HCT116 (cell line): ENCODE data around the gene HOXD3. TPM values are rescaled to one million over a fixed set of nuclear protein-coding genes. Genes with fewer than 3 reads are reported as not detected.

Experiments used
- ATAC-seq: fragments of 200-7000 bp; cut with Tn5 transposase; 2 replicates; pipeline ENCODE4 v1.9.1; 2020; ENCODE audit warnings: mild to moderate bottlenecking, moderate library complexity
- BruUV-seq: library from RNA; stranded (reverse); fragments of 400-500 nt; replicated peaks from 2 replicates; lab custom pipeline; 2021; lab: Mats Ljungman, UMichigan
- CTCF ChIA-PET: fragments of 300-600 bp; sonication (Branson Sonifier 250); formaldehyde crosslinking; loops from one replicate; lab custom pipeline; 2021; ENCODE audit warnings: antibody characterized with exemption; lab: Charles Lee
- POLR2A ChIA-PET: fragments of 300-600, 350-600 bp; sonication (Branson Sonifier 250); formaldehyde crosslinking; loops from one replicate; lab custom pipeline; 2021; ENCODE audit warnings: antibody characterized with exemption; lab: Charles Lee
- RAD21 ChIA-PET, 2 experiments: fragments of 300-600 bp; sonication (Branson Sonifier 250); formaldehyde crosslinking; loops; one replicate each; lab custom pipeline; 2023; ENCODE audit warnings: low total read pairs in 2 of 2; ENCODE audit not compliant: uncharacterized antibody in 2 of 2, unreplicated experiment in 2 of 2, low non-redundant PET in 1 of 2; lab: Charles Lee
- DNase-seq: peaks from one replicate; pipeline ENCODE4 v3.0.0-alpha.2; 2010; ENCODE audit warnings: low read depth, low spot score
- H2AFZ ChIP-seq: fragments of 200-600 bp; shearing (Covaris generic), sonication (generic); 2 replicates; pipeline ENCODE4 v1.6.1; 2017; ENCODE audit warnings: low read depth, mixed run types, mixed read lengths, antibody characterized with exemption, low read length; ENCODE audit not compliant: poor library complexity, severe bottlenecking
- H3K27ac ChIP-seq: 2 replicates; pipeline ENCODE4 v1.5.1; 2012; ENCODE audit warnings: low read depth, low read length
- H3K27me3 ChIP-seq: fragments of 200-600 bp; sonication (generic); 2 replicates; pipeline ENCODE4 v1.6.1; 2016; ENCODE audit warnings: mixed run types, low read length, mixed read lengths; ENCODE audit not compliant: insufficient read depth
- H3K36me3 ChIP-seq, 2 experiments: fragments of 200-500 bp in 1 of 2; fragments of 200-600 bp in 1 of 2; sonication (Bioruptor generic) in 1 of 2; sonication (generic) in 1 of 2; 2 replicates each; pipeline versions ENCODE4 v1.5.1 to v1.6.1; 2014 to 2016; ENCODE audit warnings: low read length in 2 of 2, inconsistent platforms in 1 of 2, mixed read lengths in 1 of 2, mixed run types in 1 of 2; ENCODE audit not compliant: insufficient read depth in 2 of 2, control insufficient read depth in 1 of 2
- H3K4me1 ChIP-seq, 2 experiments: fragments of 200-600 bp in 1 of 2; sonication (generic) in 1 of 2; 2 replicates each; pipeline versions ENCODE4 v1.5.1 to v1.6.1; 2012 to 2017; ENCODE audit warnings: low read length in 2 of 2, inconsistent platforms in 1 of 2, mild to moderate bottlenecking in 1 of 2, mixed read lengths in 1 of 2, mixed run types in 1 of 2, moderate library complexity in 1 of 2; ENCODE audit not compliant: insufficient read depth in 2 of 2, control insufficient read depth in 1 of 2
- H3K4me2 ChIP-seq: fragments of 200-600 bp; sonication (generic); 2 replicates; pipeline ENCODE4 v1.6.1; 2017; ENCODE audit warnings: mixed run types, low read length, mixed read lengths
- H3K4me3 ChIP-seq, 2 experiments: fragments of 200-600 bp in 1 of 2; sonication (generic) in 1 of 2; replicated peaks in 1 of 2; 2 replicates each; pipeline ENCODE4 v1.5.1; 2011 to 2016; ENCODE audit warnings: low read length in 2 of 2, control low read depth in 1 of 2, low read depth in 1 of 2, mild to moderate bottlenecking in 1 of 2, mixed read lengths in 1 of 2, mixed run types in 1 of 2
- H3K79me2 ChIP-seq: fragments of 200-600 bp; sonication (generic); 2 replicates; pipeline ENCODE4 v1.6.1; 2017; ENCODE audit warnings: mild to moderate bottlenecking, mixed run types, low read length, moderate library complexity, mixed read lengths; ENCODE audit not compliant: insufficient read depth
- H3K9ac ChIP-seq: fragments of 200-600 bp; sonication (generic); 2 replicates; pipeline ENCODE4 v1.6.1; 2016; ENCODE audit warnings: low read length, mixed read lengths
- H3K9me2 ChIP-seq: fragments of 200-600 bp; sonication (generic), shearing (Covaris generic); 2 replicates; pipeline ENCODE4 v1.6.1; 2017; ENCODE audit warnings: mixed run types, mild to moderate bottlenecking, moderate library complexity; ENCODE audit not compliant: insufficient read depth
- H3K9me3 ChIP-seq, 2 experiments: fragments of 200-500 bp in 1 of 2; fragments of 200-600 bp in 1 of 2; sonication (Bioruptor generic) in 1 of 2; sonication (generic) in 1 of 2; 2 replicates each; pipeline ENCODE4 v1.6.1; 2014 to 2017; ENCODE audit warnings: low read length in 2 of 2, mixed read lengths in 2 of 2, inconsistent platforms in 1 of 2, low read depth in 1 of 2, mild to moderate bottlenecking in 1 of 2, mixed run types in 1 of 2, moderate library complexity in 1 of 2; ENCODE audit not compliant: control insufficient read depth in 1 of 2, insufficient read depth in 1 of 2
- H4K20me1 ChIP-seq: fragments of 200-600 bp; sonication (generic), shearing (Covaris generic); 2 replicates; pipeline ENCODE4 v1.6.1; 2017; ENCODE audit warnings: mixed run types, mild to moderate bottlenecking, moderate library complexity; ENCODE audit not compliant: insufficient read depth
- EZH2phosphoT487 ChIP-seq: fragments of 200-600 bp; IDR thresholded peaks from 2 replicates; pipeline ENCODE4 v1.6.1; 2018; ENCODE audit warnings: antibody characterized with exemption, borderline replicate concordance
- FOSL1 ChIP-seq: IDR thresholded peaks from 2 replicates; pipeline ENCODE4 v1.6.1; 2012; ENCODE audit warnings: low read depth
- POLR2A ChIP-seq: IDR thresholded peaks from 2 replicates; pipeline ENCODE4 v1.7.0; 2011; ENCODE audit warnings: borderline replicate concordance; ENCODE audit not compliant: insufficient read depth, insufficient read length; ENCODE audit errors: extremely low read depth
- RAD21 ChIP-seq: IDR thresholded peaks from 2 replicates; pipeline ENCODE4 v1.6.1; 2012; ENCODE audit warnings: low read depth, mild to moderate bottlenecking
- SIN3A ChIP-seq: IDR thresholded peaks from 2 replicates; pipeline ENCODE4 v1.6.1; 2012; ENCODE audit warnings: low read depth
- SP1 ChIP-seq: IDR thresholded peaks from 2 replicates; pipeline ENCODE4 v1.6.1; 2012; ENCODE audit warnings: low read depth
- TCF7L2 ChIP-seq: IDR thresholded peaks from 2 replicates; pipeline ENCODE4 v1.7.0; 2011; ENCODE audit warnings: borderline replicate concordance, inconsistent platforms; ENCODE audit not compliant: insufficient read depth, insufficient read length; ENCODE audit errors: extremely low read depth
- intact Hi-C: fragments of 100-400 bp; cut with micrococcal nuclease; formaldehyde crosslinking; loops from 2 replicates; pipeline ENCODE4 v1.10.0; 2022
- total RNA-seq: library from RNA; stranded (reverse); gene quantifications from one replicate; pipeline ENCODE4 v1.2.1, GENCODE V29; 2021; ENCODE audit not compliant: unreplicated experiment
- TF ChIP-seq, protein P1 (sequence below): IDR thresholded peaks from 2 replicates; pipeline ENCODE4 v1.6.1; 2011; ENCODE audit warnings: mild to moderate bottlenecking, low read length, moderate library complexity; ENCODE audit not compliant: insufficient replicate concordance; ENCODE audit errors: extremely low read depth
- TF ChIP-seq, protein P2 (sequence below): IDR thresholded peaks from 2 replicates; pipeline ENCODE4 v1.6.1; 2012
- TF ChIP-seq, protein P3 (sequence below), 3 experiments: fragments of 200-600 bp in 1 of 3; sonication (generic) in 1 of 3; IDR thresholded peaks in 2 of 3; conservative IDR thresholded peaks in 1 of 3; 2 replicates each; pipeline ENCODE4 v1.5.1; 2012 to 2017; ENCODE audit warnings: low read depth in 2 of 3, low read length in 2 of 3, antibody characterized with exemption in 1 of 3, borderline replicate concordance in 1 of 3, control low read depth in 1 of 3, mild to moderate bottlenecking in 1 of 3, mixed read lengths in 1 of 3, mixed run types in 1 of 3, moderate library complexity in 1 of 3; ENCODE audit not compliant: insufficient read depth in 1 of 3
- TF ChIP-seq, protein P4 (sequence below): IDR thresholded peaks from 2 replicates; pipeline ENCODE4 v1.6.1; 2012
- TF ChIP-seq, protein P5 (sequence below): IDR thresholded peaks from 2 replicates; pipeline ENCODE4 v1.6.1; 2012; ENCODE audit warnings: low read depth

The HOXD3 gene
- total RNA-seq, 1 experiment from 2014 or later: 1.4 TPM

DNA sequence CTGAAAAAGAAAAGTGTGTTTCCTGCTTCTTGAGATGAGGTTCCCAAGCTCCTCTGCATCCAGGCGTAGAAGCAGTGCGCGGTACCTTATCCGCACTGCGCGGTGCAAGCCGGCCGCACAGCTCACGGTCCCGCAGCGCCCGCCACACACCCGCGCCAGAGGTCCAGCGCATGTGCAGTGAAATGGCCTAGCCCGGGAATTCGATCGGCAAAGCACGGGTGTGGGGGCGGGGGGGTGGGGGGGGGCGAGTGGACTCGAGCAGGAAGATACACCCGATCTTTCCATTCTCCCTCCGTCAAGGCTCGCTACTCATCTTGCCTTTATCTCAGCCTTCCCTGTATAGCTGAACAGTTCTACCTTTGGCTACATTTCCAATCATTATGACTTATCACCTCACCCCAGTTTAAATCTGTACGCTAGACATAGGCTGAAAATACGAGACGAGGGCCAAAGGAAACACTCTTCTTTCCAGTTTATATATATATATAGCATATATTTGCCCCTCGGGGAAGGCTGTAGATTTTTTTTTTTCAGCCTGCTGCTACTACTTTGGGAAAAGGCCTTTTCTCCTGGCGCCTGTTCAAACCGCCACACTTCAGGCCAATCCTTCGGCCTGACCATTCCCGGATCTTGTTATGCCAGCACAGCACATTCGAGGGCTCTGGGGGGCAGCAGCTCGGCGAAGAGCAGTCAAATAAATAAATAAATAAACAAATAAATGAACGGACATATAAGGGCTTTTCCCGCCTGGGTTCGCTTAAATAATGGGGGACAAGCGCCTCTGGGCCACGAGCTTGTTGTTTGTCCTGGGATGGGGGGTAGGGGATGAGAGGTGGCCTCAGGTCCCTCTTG, 17.2 kb upstream of the HOXD3 start (continued):
- TF ChIP-seq, protein P1, sequence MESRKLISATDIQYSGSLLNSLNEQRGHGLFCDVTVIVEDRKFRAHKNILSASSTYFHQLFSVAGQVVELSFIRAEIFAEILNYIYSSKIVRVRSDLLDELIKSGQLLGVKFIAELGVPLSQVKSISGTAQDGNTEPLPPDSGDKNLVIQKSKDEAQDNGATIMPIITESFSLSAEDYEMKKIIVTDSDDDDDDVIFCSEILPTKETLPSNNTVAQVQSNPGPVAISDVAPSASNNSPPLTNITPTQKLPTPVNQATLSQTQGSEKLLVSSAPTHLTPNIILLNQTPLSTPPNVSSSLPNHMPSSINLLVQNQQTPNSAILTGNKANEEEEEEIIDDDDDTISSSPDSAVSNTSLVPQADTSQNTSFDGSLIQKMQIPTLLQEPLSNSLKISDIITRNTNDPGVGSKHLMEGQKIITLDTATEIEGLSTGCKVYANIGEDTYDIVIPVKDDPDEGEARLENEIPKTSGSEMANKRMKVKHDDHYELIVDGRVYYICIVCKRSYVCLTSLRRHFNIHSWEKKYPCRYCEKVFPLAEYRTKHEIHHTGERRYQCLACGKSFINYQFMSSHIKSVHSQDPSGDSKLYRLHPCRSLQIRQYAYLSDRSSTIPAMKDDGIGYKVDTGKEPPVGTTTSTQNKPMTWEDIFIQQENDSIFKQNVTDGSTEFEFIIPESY: no peak
- TF ChIP-seq RAD21 (no peak), FOSL1 (no peak), SIN3A (no peak), SP1 (no peak), POLR2A (no peak)
- TF ChIP-seq, protein P2, sequence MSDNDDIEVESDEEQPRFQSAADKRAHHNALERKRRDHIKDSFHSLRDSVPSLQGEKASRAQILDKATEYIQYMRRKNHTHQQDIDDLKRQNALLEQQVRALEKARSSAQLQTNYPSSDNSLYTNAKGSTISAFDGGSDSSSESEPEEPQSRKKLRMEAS: no peak

DNA sequence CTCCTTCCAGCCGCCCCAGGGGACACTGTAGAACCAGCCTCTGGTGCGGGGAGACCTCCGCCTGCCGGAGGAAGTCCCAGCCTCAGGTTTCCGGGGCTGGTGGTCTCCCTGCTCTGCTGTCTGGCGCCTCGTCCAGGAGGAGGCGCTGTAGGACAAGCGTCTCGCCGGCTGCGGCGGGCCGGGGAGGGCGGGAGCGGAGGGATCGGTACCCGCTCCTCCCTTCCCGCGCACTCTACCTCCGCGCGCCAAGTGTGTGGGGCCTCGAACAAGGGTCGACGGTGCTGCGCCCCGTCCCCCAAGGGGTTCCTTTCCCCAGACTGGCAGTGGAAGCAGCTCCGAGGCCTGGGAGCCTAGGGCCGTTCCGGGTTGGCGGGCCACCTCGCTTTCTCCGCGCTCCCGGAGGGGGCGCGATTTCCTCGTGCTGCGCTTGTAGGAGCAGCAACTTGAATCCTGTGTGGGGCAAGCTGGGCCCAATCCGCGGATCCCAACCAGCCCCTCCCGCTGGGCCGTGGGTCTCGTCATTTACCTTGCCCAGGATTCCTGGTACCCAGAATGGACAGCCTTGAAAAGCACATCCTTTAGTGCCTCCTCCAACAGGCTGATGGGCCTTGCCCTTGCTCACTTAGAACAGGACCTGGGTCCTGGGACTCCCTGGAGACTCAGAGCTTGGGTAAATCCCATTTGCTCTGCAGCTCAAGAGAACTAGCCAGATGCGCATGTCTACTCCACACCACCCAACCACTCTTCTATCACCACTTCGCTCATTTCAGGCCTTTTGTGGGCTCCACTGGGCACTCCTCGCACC, 16.4 kb upstream of the HOXD3 start:
- Histone ChIP-seq H3K4me2 (peak overlapping the region; percentile 78), H3K36me3 (no peaks in the 10 kb centered on the region), H2AFZ (peak overlapping the region; percentile 72), H3K27ac (no peak overlapping the region; the same call in 1 of the 2 replicates), H3K9me2 (no peaks in the 10 kb centered on the region), H3K9me3 (no peaks in the 10 kb centered on the region), H3K4me3 (peak overlapping the region; percentile 25 to 40), H3K79me2 (no peaks in the 10 kb centered on the region), H3K4me1 (peaks cover 2 to 18% of the 10 kb centered on the region in 2 experiments; a peak in 3 of 4 replicates), H3K9ac (peak overlapping the region; percentile 23; the same call in 1 of the 2 replicates), H4K20me1 (no peaks in the 10 kb centered on the region), H3K27me3 (no peaks in the 10 kb centered on the region)
- RAD21 ChIA-PET: interaction anchor here (0.6 to 2.2 kb wide), 10 partner anchors 306 to 1105 kb away, joined by 3 to 16 read pairs (median 8); no protein-coding TSS in a partner anchor
- intact Hi-C loops: loop anchor here (1.0 kb wide), 3 partner anchors 315 to 498 kb away; no protein-coding TSS in a partner anchor
- BruUV-seq: no TSS peak
- CTCF ChIA-PET: interaction anchor here (0.6 to 6.5 kb wide), 21 partner anchors 10 to 1024 kb away, joined by 3 to 109 read pairs (median 6); partner anchors contain the start of gene HOXD8
- ATAC-seq (peak; percentile 90), DNase-seq (peak; percentile 48)
- POLR2A ChIA-PET: interaction anchor here (1.1 kb wide), 1 partner anchor 414 kb away, joined by 4 read pairs; no protein-coding TSS in a partner anchor
- TF ChIP-seq SP1 (no peak), POLR2A (no peak), EZH2phosphoT487 (no peak), TCF7L2 (no peak)
- TF ChIP-seq, protein P3, sequence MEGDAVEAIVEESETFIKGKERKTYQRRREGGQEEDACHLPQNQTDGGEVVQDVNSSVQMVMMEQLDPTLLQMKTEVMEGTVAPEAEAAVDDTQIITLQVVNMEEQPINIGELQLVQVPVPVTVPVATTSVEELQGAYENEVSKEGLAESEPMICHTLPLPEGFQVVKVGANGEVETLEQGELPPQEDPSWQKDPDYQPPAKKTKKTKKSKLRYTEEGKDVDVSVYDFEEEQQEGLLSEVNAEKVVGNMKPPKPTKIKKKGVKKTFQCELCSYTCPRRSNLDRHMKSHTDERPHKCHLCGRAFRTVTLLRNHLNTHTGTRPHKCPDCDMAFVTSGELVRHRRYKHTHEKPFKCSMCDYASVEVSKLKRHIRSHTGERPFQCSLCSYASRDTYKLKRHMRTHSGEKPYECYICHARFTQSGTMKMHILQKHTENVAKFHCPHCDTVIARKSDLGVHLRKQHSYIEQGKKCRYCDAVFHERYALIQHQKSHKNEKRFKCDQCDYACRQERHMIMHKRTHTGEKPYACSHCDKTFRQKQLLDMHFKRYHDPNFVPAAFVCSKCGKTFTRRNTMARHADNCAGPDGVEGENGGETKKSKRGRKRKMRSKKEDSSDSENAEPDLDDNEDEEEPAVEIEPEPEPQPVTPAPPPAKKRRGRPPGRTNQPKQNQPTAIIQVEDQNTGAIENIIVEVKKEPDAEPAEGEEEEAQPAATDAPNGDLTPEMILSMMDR (IDR thresholded peaks at IDR 0.05 in 2 of 3, conservative IDR thresholded peaks at IDR 0.05 in 1 of 3; ENCODE audit: borderline replicate concordance in 1 of 3, insufficient read depth in 1 of 3, low read depth in 2 of 3, low read length in 2 of 3): peak; percentile 83 to 97 (median 86)
- TF ChIP-seq, protein P4, sequence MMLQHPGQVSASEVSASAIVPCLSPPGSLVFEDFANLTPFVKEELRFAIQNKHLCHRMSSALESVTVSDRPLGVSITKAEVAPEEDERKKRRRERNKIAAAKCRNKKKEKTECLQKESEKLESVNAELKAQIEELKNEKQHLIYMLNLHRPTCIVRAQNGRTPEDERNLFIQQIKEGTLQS: no peak
- TF ChIP-seq, protein P5, sequence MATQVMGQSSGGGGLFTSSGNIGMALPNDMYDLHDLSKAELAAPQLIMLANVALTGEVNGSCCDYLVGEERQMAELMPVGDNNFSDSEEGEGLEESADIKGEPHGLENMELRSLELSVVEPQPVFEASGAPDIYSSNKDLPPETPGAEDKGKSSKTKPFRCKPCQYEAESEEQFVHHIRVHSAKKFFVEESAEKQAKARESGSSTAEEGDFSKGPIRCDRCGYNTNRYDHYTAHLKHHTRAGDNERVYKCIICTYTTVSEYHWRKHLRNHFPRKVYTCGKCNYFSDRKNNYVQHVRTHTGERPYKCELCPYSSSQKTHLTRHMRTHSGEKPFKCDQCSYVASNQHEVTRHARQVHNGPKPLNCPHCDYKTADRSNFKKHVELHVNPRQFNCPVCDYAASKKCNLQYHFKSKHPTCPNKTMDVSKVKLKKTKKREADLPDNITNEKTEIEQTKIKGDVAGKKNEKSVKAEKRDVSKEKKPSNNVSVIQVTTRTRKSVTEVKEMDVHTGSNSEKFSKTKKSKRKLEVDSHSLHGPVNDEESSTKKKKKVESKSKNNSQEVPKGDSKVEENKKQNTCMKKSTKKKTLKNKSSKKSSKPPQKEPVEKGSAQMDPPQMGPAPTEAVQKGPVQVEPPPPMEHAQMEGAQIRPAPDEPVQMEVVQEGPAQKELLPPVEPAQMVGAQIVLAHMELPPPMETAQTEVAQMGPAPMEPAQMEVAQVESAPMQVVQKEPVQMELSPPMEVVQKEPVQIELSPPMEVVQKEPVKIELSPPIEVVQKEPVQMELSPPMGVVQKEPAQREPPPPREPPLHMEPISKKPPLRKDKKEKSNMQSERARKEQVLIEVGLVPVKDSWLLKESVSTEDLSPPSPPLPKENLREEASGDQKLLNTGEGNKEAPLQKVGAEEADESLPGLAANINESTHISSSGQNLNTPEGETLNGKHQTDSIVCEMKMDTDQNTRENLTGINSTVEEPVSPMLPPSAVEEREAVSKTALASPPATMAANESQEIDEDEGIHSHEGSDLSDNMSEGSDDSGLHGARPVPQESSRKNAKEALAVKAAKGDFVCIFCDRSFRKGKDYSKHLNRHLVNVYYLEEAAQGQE: no peak
